Stimulated activated CD8-positive, alpha-beta memory T cell treated with anti-CD3 and anti-CD28 coated beads, Interleukin-7, amount 100 ng/mL, for 4 hours (primary cell): Measurements from ENCODE around the gene RAP1B.

Experiments used
- DNase-seq, 2 donors: peaks; one replicate each; pipeline ENCODE4 v3.0.0-alpha.2; 2020; ENCODE audit warnings: low read depth in 2 of 2

The RAP1B gene

GRCh38 chr12:68699486-68699885 is 88.8 kb downstream of the RAP1B start:
- DNase-seq: no peak
